Uterus (tissue), 4 donors: ENCODE measurements around the gene SLC39A11. TPM values are rescaled to one million over a fixed set of nuclear protein-coding genes. Genes with fewer than 3 reads are reported as not detected.

Experiments used
- DNase-seq, 2 donors: peaks; one replicate each; pipeline ENCODE4 v3.0.0-alpha.2; 2019 to 2020
- H3K27ac ChIP-seq, 2 donors: fragments of 200-600 bp; sonication (generic); 1 replicate in 1 of 2; 2 replicates in 1 of 2; pipeline ENCODE4 v1.5.1; 2016 to 2018
- H3K27me3 ChIP-seq, 2 donors: fragments of 200-600 bp; sonication (generic); one replicate each; pipeline ENCODE4 v1.5.1; 2018 to 2019; ENCODE audit warnings: control low read depth in 1 of 2
- H3K36me3 ChIP-seq, 2 donors: fragments of 200-600 bp; sonication (generic); one replicate each; pipeline ENCODE4 v1.5.1; 2019; ENCODE audit warnings: control low read depth in 1 of 2
- H3K4me1 ChIP-seq, 2 donors: fragments of 200-600 bp; sonication (generic); one replicate each; pipeline ENCODE4 v1.5.1; 2018 to 2019; ENCODE audit warnings: control low read depth in 1 of 2
- H3K4me3 ChIP-seq, 2 donors: fragments of 200-600 bp; sonication (generic); 1 replicate in 1 of 2; 2 replicates in 1 of 2; pipeline ENCODE4 v1.5.1; 2018 to 2019; ENCODE audit warnings: mild to moderate bottlenecking in 1 of 2
- H3K9me3 ChIP-seq, 2 donors: fragments of 200-600 bp; sonication (generic); one replicate each; pipeline ENCODE4 v1.5.1; 2019; ENCODE audit warnings: control low read depth in 1 of 2
- CTCF ChIP-seq, 4 experiments: fragments of 200-600 bp in 2 of 4; fragments of 450-650 bp in 2 of 4; sonication (generic) in 2 of 4; IDR thresholded peaks; one replicate each; pipeline ENCODE4 v1.5.1; 2016 to 2019; ENCODE audit warnings: antibody characterized with exemption in 4 of 4, mild to moderate bottlenecking in 2 of 4, moderate library complexity in 1 of 4
- POLR2A ChIP-seq, 2 donors: fragments of 450-650 bp; IDR thresholded peaks; one replicate each; pipeline ENCODE4 v1.6.1; 2016; ENCODE audit warnings: antibody characterized with exemption in 2 of 2, mild to moderate bottlenecking in 1 of 2, moderate library complexity in 1 of 2
- intact Hi-C: fragments of 100-400 bp; cut with DNase I; formaldehyde crosslinking; loops from one replicate; pipeline ENCODE4 v1.15.1; 2023; ENCODE audit warnings: low total_unique reads
- total RNA-seq, 4 donors: library from RNA; depleted of rRNA in 3 of 4; stranded (reverse); fragments of >200 nt in 3 of 4; gene quantifications; one replicate each; pipeline versions ENCODE4 v1.1.0 to v1.2.4, GENCODE V29; 2014 to 2023
- donor health status: DM: yes; HTN: yes; CAD: no.

Gene SLC39A11
- total RNA-seq, 4 donors from 2014 or later = 5.4 to 56.2 (median 21.0) TPM

GRCh38 chr17:72677714-72678390, 414.6 kb downstream of the SLC39A11 start:
- H3K9me3 ChIP-seq = no peaks in the 10 kb centered on the region
- no peak overlapping the region for H3K27ac ChIP-seq
- no peak for TF ChIP-seq POLR2A (IDR thresholded peaks at IDR 0.05)
- H3K27me3 ChIP-seq = no peaks in the 10 kb centered on the region
- H3K4me3 ChIP-seq = no peak overlapping the region
- no peaks in the 10 kb centered on the region for H3K36me3 ChIP-seq
- no peaks in the 10 kb centered on the region for H3K4me1 ChIP-seq
- DNase-seq = no peak
- intact Hi-C loops = no loop called here

- H3K9me3 ChIP-seq = no peaks in the 10 kb centered on the region
- DNase-seq = no peak
- H3K27ac ChIP-seq = no peak overlapping the region
- H3K4me1 ChIP-seq = no peaks in the 10 kb centered on the region
- no peaks in the 10 kb centered on the region for H3K36me3 ChIP-seq
- no peak for TF ChIP-seq POLR2A (IDR thresholded peaks at IDR 0.05)
- intact Hi-C loops = no loop called here
- H3K4me3 ChIP-seq = no peak overlapping the region
- H3K27me3 ChIP-seq = no peaks in the 10 kb centered on the region
These were observed 415.4 kb downstream of the SLC39A11 start for GRCh38 chr17:72677108-72677507.

GRCh38 chr17:72672729-72673128, 419.8 kb downstream of the SLC39A11 start:
- Histone ChIP-seq H3K9me3 (no peaks in the 10 kb centered on the region), H3K27ac (no peak overlapping the region), H3K4me3 (no peak overlapping the region), H3K27me3 (no peaks in the 10 kb centered on the region), H3K4me1 (no peaks in the 10 kb centered on the region), H3K36me3 (no peaks in the 10 kb centered on the region)
- TF ChIP-seq POLR2A (IDR thresholded peaks at IDR 0.05) (no peak), CTCF (IDR thresholded peaks at IDR 0.05) (no peak)
- DNase-seq = no peak
- intact Hi-C loops = no loop called here

GRCh38 chr17:72671016-72671415, 421.5 kb downstream of the SLC39A11 start:
- no peaks in the 10 kb centered on the region for H3K9me3 ChIP-seq
- no peak for TF ChIP-seq POLR2A (IDR thresholded peaks at IDR 0.05)
- TF ChIP-seq CTCF (IDR thresholded peaks at IDR 0.05) = no peak
- no peak overlapping the region for H3K27ac ChIP-seq
- no peak for DNase-seq
- H3K4me1 ChIP-seq = no peaks in the 10 kb centered on the region
- intact Hi-C loops = no loop called here
- H3K4me3 ChIP-seq = no peak overlapping the region
- no peaks in the 10 kb centered on the region for H3K27me3 ChIP-seq
- no peaks in the 10 kb centered on the region for H3K36me3 ChIP-seq

GRCh38 chr17:72667096-72668063, 425.1 kb downstream of the SLC39A11 start:
- H3K9me3 ChIP-seq = no peaks in the 10 kb centered on the region
- H3K4me1 ChIP-seq = no peaks in the 10 kb centered on the region
- H3K27me3 ChIP-seq = no peaks in the 10 kb centered on the region
- no peak for TF ChIP-seq CTCF (IDR thresholded peaks at IDR 0.05)
- TF ChIP-seq POLR2A (IDR thresholded peaks at IDR 0.05) = no peak
- no peak overlapping the region for H3K4me3 ChIP-seq
- H3K36me3 ChIP-seq = no peaks in the 10 kb centered on the region
- H3K27ac ChIP-seq = no peak overlapping the region
- intact Hi-C loops = no loop called here
- no peak for DNase-seq
